C4-2B (cell line): ENCODE data around the gene DCHS1.
"Not testable (repeated sequence)": the region's sequence is repeated elsewhere in the genome, so short reads cannot be mapped to it uniquely, and the experiment has no call there.

Source experiments
- H3K27ac ChIP-seq: fragments of 450-650 bp; 2 replicates; pipeline ENCODE4 v1.5.1; 2017
- CTCF ChIP-seq: fragments of 450-650 bp; conservative IDR thresholded peaks from 2 replicates; pipeline ENCODE4 v1.5.1; 2017; ENCODE audit warnings: mild to moderate bottlenecking
- ZFX ChIP-seq: fragments of 450-650 bp; IDR thresholded peaks from 2 replicates; pipeline ENCODE4 v1.6.1; 2017

The DCHS1 gene

GRCh38 chr11:6687876-6688275 lies 32.3 kb upstream of the DCHS1 start:
- no peak for TF ChIP-seq CTCF
- TF ChIP-seq ZFX = no peak
- no peak overlapping the region for H3K27ac ChIP-seq

- H3K27ac ChIP-seq = no peak overlapping the region
- TF ChIP-seq ZFX (no peak), CTCF (no peak)
Measured at GRCh38 chr11:6686006-6686405, 30.4 kb upstream of the DCHS1 start.

- not testable (repeated sequence) for H3K27ac ChIP-seq
Measured at GRCh38 chr11:6684068-6684467, 28.5 kb upstream of the DCHS1 start.

GRCh38 chr11:6682936-6683861 lies 27.6 kb upstream of the DCHS1 start, which contains the start of gene MRPL17:
Gene MRPL17, minus strand, starts transcription at chr11:6683340. Its CDS starts 44 bp downstream, at chr11:6683296.
- TF ChIP-seq ZFX (peak; percentile 81), CTCF (peak; percentile 98)
- H3K27ac ChIP-seq = peak within 1 kb of the TSS; percentile 90

GRCh38 chr11:6682591-6682935 lies 27.0 kb upstream of the DCHS1 start:
- TF ChIP-seq ZFX (no peak), CTCF (no peak)
- H3K27ac ChIP-seq = peak overlapping the region; percentile 90

- H3K27ac ChIP-seq = peak overlapping the region; percentile 90
- TF ChIP-seq CTCF = no peak
- no peak for TF ChIP-seq ZFX
Measured at GRCh38 chr11:6681949-6682348, 26.3 kb upstream of the DCHS1 start.

GRCh38 chr11:6681505-6681904 lies 25.9 kb upstream of the DCHS1 start:
- H3K27ac ChIP-seq = no peak overlapping the region
- TF ChIP-seq ZFX (no peak), CTCF (no peak)

- no peak for TF ChIP-seq ZFX
- TF ChIP-seq CTCF = no peak
- H3K27ac ChIP-seq = no peak overlapping the region
Measured at GRCh38 chr11:6677018-6677417, 21.4 kb upstream of the DCHS1 start.
